Activated CD8-positive, alpha-beta memory T cell treated with anti-CD3 and anti-CD28 coated beads, Interleukin-2, amount 50 U/mL, for 4 hours (primary cell): ENCODE results near the gene APBB2.

Source experiments
- DNase-seq: peaks from one replicate; pipeline ENCODE4 v3.0.0-alpha.2; 2020

Gene APBB2

GRCh38 chr4:41215155-41215554, 813 bp upstream of the APBB2 start:
- DNase-seq, result no peak

- no peak for DNase-seq
Observed at GRCh38 chr4:41214825-41215146, 444 bp upstream of the APBB2 start.

- no peak for DNase-seq
Observed at GRCh38 chr4:41213625-41214135, 662 bp downstream of the APBB2 start.

GRCh38 chr4:41212616-41213203, 1.6 kb downstream of the APBB2 start:
- no peak for DNase-seq

GRCh38 chr4:41211951-41212615, 2.3 kb downstream of the APBB2 start:
- DNase-seq, result no peak

GRCh38 chr4:41209901-41210300, 4.4 kb downstream of the APBB2 start:
- no peak for DNase-seq

- no peak for DNase-seq
Observed at GRCh38 chr4:41209187-41209586, 5.2 kb downstream of the APBB2 start.

- DNase-seq, result no peak
Observed at GRCh38 chr4:41207291-41207831, 7.0 kb downstream of the APBB2 start.

- DNase-seq, result no peak
Observed at GRCh38 chr4:41205854-41206460, 8.4 kb downstream of the APBB2 start.

- DNase-seq, result no peak
Observed at GRCh38 chr4:41205130-41205529, 9.2 kb downstream of the APBB2 start.

GRCh38 chr4:41204400-41204978, 9.9 kb downstream of the APBB2 start:
- no peak for DNase-seq

GRCh38 chr4:41203841-41204240, 10.5 kb downstream of the APBB2 start:
- no peak for DNase-seq

- DNase-seq, result no peak
Observed at GRCh38 chr4:41202820-41203568, 11.3 kb downstream of the APBB2 start.

GRCh38 chr4:41202356-41202755, 12.0 kb downstream of the APBB2 start:
- DNase-seq, result no peak

- no peak for DNase-seq
Observed at GRCh38 chr4:41200486-41201017, 13.8 kb downstream of the APBB2 start.

- no peak for DNase-seq
Observed at GRCh38 chr4:41199788-41200187, 14.6 kb downstream of the APBB2 start.

- DNase-seq, result no peak
Observed at GRCh38 chr4:41197996-41198395, 16.3 kb downstream of the APBB2 start.

- DNase-seq, result no peak
Observed at GRCh38 chr4:41197495-41197894, 16.8 kb downstream of the APBB2 start.

GRCh38 chr4:41196633-41197332, 17.6 kb downstream of the APBB2 start:
- no peak for DNase-seq

GRCh38 chr4:41192136-41192535, 22.2 kb downstream of the APBB2 start:
- DNase-seq, result no peak

- DNase-seq, result no peak
Observed at GRCh38 chr4:41189666-41190065, 24.7 kb downstream of the APBB2 start.

- no peak for DNase-seq
Observed at GRCh38 chr4:41189076-41189475, 25.3 kb downstream of the APBB2 start.
